Neural progenitor cell (in vitro differentiated cells): ENCODE measurements around the gene EHD2. TPM values are rescaled to one million over a fixed set of nuclear protein-coding genes. Genes with fewer than 3 reads are reported as not detected.
A peak's percentile ranks its signal among the peaks of the same experiment; 100 is the strongest.

Source experiments
- DNase-seq: peaks from one replicate; pipeline ENCODE4 v3.0.0-alpha.2; 2016; ENCODE audit warnings: low spot score
- H2AFZ ChIP-seq: fragments of 200-600 bp; sonication (generic); replicated peaks from 2 replicates; pipeline ENCODE4 v1.6.1; 2016; ENCODE audit warnings: antibody characterized with exemption
- H3F3A ChIP-seq: fragments of 200-600 bp; sonication (generic); 2 replicates; pipeline ENCODE4 v1.6.1; 2016; ENCODE audit warnings: antibody characterized with exemption, low read depth
- H3K27ac ChIP-seq: fragments of 200-600 bp; sonication (generic); 2 replicates; pipeline ENCODE4 v1.5.1; 2016; ENCODE audit warnings: mild to moderate bottlenecking
- H3K27me3 ChIP-seq: fragments of 200-600 bp; sonication (generic); 2 replicates; pipeline ENCODE4 v1.6.1; 2016; ENCODE audit warnings: mild to moderate bottlenecking, moderate library complexity
- H3K36me3 ChIP-seq: fragments of 200-600 bp; sonication (generic); 2 replicates; pipeline ENCODE4 v1.5.1; 2016
- H3K4me1 ChIP-seq: fragments of 200-600 bp; sonication (generic); 2 replicates; pipeline ENCODE4 v1.6.1; 2016; ENCODE audit warnings: mixed run types
- H3K4me2 ChIP-seq: fragments of 200-600 bp; sonication (generic); 2 replicates; pipeline ENCODE4 v1.6.1; 2016
- H3K4me3 ChIP-seq: fragments of 200-600 bp; sonication (generic); 2 replicates; pipeline ENCODE4 v1.5.1; 2016
- H3K79me2 ChIP-seq: fragments of 200-600 bp; sonication (generic); 2 replicates; pipeline ENCODE4 v1.6.1; 2016; ENCODE audit warnings: low read depth
- H3K9ac ChIP-seq: fragments of 200-600 bp; sonication (generic); 2 replicates; pipeline ENCODE4 v1.6.1; 2016
- H3K9me3 ChIP-seq: fragments of 200-600 bp; sonication (generic); 2 replicates; pipeline ENCODE4 v1.5.1; 2016; ENCODE audit warnings: low read depth
- H4K20me1 ChIP-seq: fragments of 200-600 bp; sonication (generic); 2 replicates; pipeline ENCODE4 v1.6.1; 2016; ENCODE audit warnings: low read depth
- H3K27ac Mint-ChIP-seq: 3 replicates; pipeline ENCODE4 v1.8.0; 2021; ENCODE audit warnings: mixed read lengths
- H3K27me3 Mint-ChIP-seq: 2 replicates; pipeline ENCODE4 v1.8.0; 2022; ENCODE audit warnings: low read depth, mild to moderate bottlenecking, inconsistent platforms, moderate library complexity, mixed read lengths; ENCODE audit not compliant: insufficient read depth
- H3K36me3 Mint-ChIP-seq: 3 replicates; pipeline ENCODE4 v1.8.0; 2021; ENCODE audit warnings: mixed read lengths
- H3K4me1 Mint-ChIP-seq: 3 replicates; pipeline ENCODE4 v1.8.0; 2021; ENCODE audit warnings: mixed read lengths
- H3K4me3 Mint-ChIP-seq: 3 replicates; pipeline ENCODE4 v1.8.0; 2021; ENCODE audit warnings: mild to moderate bottlenecking, moderate library complexity, mixed read lengths
- H3K9me3 Mint-ChIP-seq: 3 replicates; pipeline ENCODE4 v1.8.0; 2020; ENCODE audit warnings: mixed read lengths
- CTCF ChIP-seq: fragments of 200-600 bp; sonication (generic); IDR thresholded peaks from 2 replicates; pipeline ENCODE4 v1.5.1; 2017; ENCODE audit warnings: antibody characterized with exemption, mild to moderate bottlenecking
- EZH2 ChIP-seq: fragments of 200-600 bp; sonication (generic); IDR thresholded peaks from 2 replicates; pipeline ENCODE4 v1.6.1; 2017; ENCODE audit warnings: antibody characterized with exemption, mild to moderate bottlenecking, moderate library complexity
- EZH2phosphoT487 ChIP-seq: fragments of 200-600 bp; sonication (generic); IDR thresholded peaks from 2 replicates; pipeline ENCODE4 v1.6.1; 2017; ENCODE audit warnings: antibody characterized with exemption
- total RNA-seq: library from RNA; depleted of rRNA; stranded (reverse); fragments of >200 nt; gene quantifications from 2 replicates; pipeline ENCODE4 v1.2.3, GENCODE V29; 2015; ENCODE audit warnings: low replicate concordance

Gene EHD2
- total RNA-seq, 1 donor from 2014 or later: 1.5 TPM

- no peaks in the 10 kb centered on the region for H3K36me3 ChIP-seq
- H3K9me3 Mint-ChIP-seq: no peaks in the 10 kb centered on the region
These were observed 18.6 kb upstream of the EHD2 start for GRCh38 chr19:47694466-47695273.

GRCh38 chr19:47695533-47696262 is 17.5 kb upstream of the EHD2 start:
- Histone ChIP-seq H3F3A (peaks cover 16% of the 10 kb centered on the region), H3K9me3 (no peaks in the 10 kb centered on the region), H3K27ac (no peak overlapping the region), H4K20me1 (peaks cover 37% of the 10 kb centered on the region), H3K27me3 (no peaks in the 10 kb centered on the region), H3K36me3 (peaks cover 3% of the 10 kb centered on the region), H3K79me2 (no peaks in the 10 kb centered on the region), H3K4me1 (no peaks in the 10 kb centered on the region), H2AFZ (no peak overlapping the region), H3K4me2 (no peak overlapping the region), H3K4me3 (no peak overlapping the region), H3K9ac (no peak overlapping the region)
- peaks cover 2% of the 10 kb centered on the region for H3K4me1 Mint-ChIP-seq
- H3K4me3 Mint-ChIP-seq: peak overlapping the region; percentile 8
- H3K27me3 Mint-ChIP-seq: peaks cover 4% of the 10 kb centered on the region
- DNase-seq: no peak
- H3K27ac Mint-ChIP-seq: peak overlapping the region; percentile 70
- H3K36me3 Mint-ChIP-seq: peaks cover 12% of the 10 kb centered on the region
- H3K9me3 Mint-ChIP-seq: no peaks in the 10 kb centered on the region
- TF ChIP-seq CTCF: no peak
- TF ChIP-seq EZH2: no peak
- TF ChIP-seq EZH2phosphoT487: no peak

More at GRCh38 chr19:47694466-47695273, 18.6 kb upstream of the EHD2 start:
- Histone ChIP-seq H2AFZ (no peak overlapping the region), H3K4me3 (no peak overlapping the region), H3K79me2 (no peaks in the 10 kb centered on the region), H3K9ac (no peak overlapping the region), H3K27ac (no peak overlapping the region), H3K27me3 (no peaks in the 10 kb centered on the region), H3F3A (peaks cover 16% of the 10 kb centered on the region), H3K4me2 (no peak overlapping the region), H3K9me3 (no peaks in the 10 kb centered on the region), H3K4me1 (no peaks in the 10 kb centered on the region), H4K20me1 (peaks cover 37% of the 10 kb centered on the region)
- TF ChIP-seq EZH2: no peak
- TF ChIP-seq CTCF: no peak
- TF ChIP-seq EZH2phosphoT487: no peak
- no peak for DNase-seq
- Mint-ChIP-seq H3K27ac (no peak overlapping the region), H3K27me3 (peaks cover 4% of the 10 kb centered on the region), H3K36me3 (peaks cover 10% of the 10 kb centered on the region), H3K4me1 (peaks cover 2% of the 10 kb centered on the region), H3K4me3 (no peak overlapping the region)

GRCh38 chr19:47696635-47697034 is 16.6 kb upstream of the EHD2 start:
- Mint-ChIP-seq H3K36me3 (peaks cover 8% of the 10 kb centered on the region), H3K4me1 (peaks cover 2% of the 10 kb centered on the region), H3K27ac (no peak overlapping the region), H3K4me3 (no peak overlapping the region), H3K27me3 (peaks cover 4% of the 10 kb centered on the region), H3K9me3 (no peaks in the 10 kb centered on the region)
- Histone ChIP-seq H3K79me2 (no peaks in the 10 kb centered on the region), H3K27ac (no peak overlapping the region), H3K4me2 (no peak overlapping the region), H3K27me3 (no peaks in the 10 kb centered on the region), H2AFZ (no peak overlapping the region), H3K9ac (no peak overlapping the region), H3K4me1 (no peaks in the 10 kb centered on the region), H4K20me1 (peaks cover 37% of the 10 kb centered on the region), H3F3A (peaks cover 16% of the 10 kb centered on the region), H3K9me3 (no peaks in the 10 kb centered on the region), H3K4me3 (no peak overlapping the region), H3K36me3 (peaks cover 3% of the 10 kb centered on the region)
- TF ChIP-seq EZH2 (no peak), EZH2phosphoT487 (no peak), CTCF (no peak)
- no peak for DNase-seq
